ENCODE measurements around the gene ZSWIM8.

The ZSWIM8 gene

DNA sequence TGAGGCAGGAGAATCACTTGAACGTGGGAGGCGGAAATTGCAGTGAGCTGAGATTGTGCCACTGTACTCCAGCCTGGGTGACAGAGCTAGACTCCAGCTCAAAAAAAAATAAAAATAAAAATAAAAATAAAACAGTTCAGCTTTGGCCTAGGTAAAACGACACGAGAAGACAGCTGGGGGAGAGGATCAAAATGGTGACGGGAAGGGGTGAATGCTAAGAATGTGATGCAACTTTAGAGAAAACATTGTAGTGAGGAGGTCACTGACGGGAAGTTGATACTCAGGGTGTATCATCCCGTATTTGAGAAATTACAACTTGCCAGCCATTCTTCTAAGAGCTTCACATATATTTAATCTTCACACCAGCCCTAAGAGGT lies 24.9 kb downstream of the ZSWIM8 start:
- peak overlapping the region; percentile 94 for H3K4me3 Mint-ChIP-seq
- peaks cover 58% of the 10 kb centered on the region for H3K36me3 Mint-ChIP-seq (ENCODE audit: low read depth)
- no peaks in the 10 kb centered on the region for H3K9me3 Mint-ChIP-seq
- peaks cover 36% of the 10 kb centered on the region for H3K4me1 Mint-ChIP-seq (ENCODE audit: low read depth)
- peak overlapping the region; percentile 98 for H3K27ac Mint-ChIP-seq
- no peaks in the 10 kb centered on the region for H3K27me3 Mint-ChIP-seq (ENCODE audit: low read depth)

DNA sequence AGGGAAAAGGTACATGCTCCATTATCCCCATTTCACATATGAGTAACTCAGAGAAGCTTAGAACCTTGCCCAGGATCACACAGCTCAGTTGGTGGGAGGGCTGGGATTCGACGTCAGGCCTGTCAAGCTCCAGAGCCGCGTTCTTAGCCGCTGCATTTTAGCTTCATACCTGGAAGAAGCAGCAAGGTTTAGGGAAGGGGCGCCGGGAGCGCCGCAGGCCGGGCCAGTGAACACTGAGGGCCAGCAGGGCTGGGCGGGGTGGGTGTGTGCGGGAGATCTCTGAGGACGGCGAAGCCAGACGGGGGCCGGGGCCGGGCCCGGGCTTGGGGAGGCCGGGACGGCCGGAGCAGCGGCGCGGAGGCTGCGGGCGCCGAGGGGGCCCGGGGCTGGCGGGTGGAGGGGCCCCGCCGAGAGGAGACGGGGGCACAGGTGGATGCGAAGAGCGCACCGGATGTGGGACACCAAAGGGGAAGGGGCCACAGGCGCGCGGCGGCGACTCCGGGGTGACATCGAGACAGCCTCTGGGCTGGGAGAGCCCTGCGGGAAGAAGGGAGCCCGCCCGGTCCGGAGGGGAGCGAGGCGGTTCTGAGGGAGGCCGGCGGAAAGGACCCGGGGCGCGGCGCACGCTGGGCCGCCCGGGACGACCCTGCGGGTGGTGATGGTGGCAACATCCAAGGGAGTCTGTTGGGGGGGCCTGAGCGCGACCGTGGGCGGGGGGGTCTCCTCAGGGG lies 25.5 kb downstream of the ZSWIM8 start:
- peak overlapping the region; percentile 98 for H3K27ac Mint-ChIP-seq
- peaks cover 54% of the 10 kb centered on the region for H3K36me3 Mint-ChIP-seq (ENCODE audit: low read depth)
- no peaks in the 10 kb centered on the region for H3K27me3 Mint-ChIP-seq (ENCODE audit: low read depth)
- peak overlapping the region; percentile 94 for H3K4me3 Mint-ChIP-seq
- H3K9me3 Mint-ChIP-seq = no peaks in the 10 kb centered on the region
- peaks cover 33% of the 10 kb centered on the region for H3K4me1 Mint-ChIP-seq (ENCODE audit: low read depth)

DNA sequence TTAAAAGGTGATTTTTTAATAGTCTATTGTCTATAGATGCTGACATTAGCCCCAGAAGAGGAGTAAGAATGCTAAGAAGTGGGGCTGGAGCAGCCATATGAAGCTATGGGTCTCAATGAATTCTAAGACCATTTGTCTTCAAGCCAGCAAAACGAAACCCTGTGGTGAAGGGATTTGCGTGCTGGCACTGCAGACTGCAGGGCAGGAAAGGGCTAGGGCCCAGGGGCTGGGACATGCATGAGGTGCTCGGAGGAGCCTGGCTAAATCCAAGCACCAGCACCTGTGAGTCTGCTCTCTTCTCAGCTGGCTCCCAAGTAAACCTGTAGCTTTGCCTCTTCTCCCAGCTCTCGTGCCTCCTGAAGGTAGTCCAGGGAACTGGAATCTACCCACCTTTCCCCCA lies 27.3 kb downstream of the ZSWIM8 start:
- Mint-ChIP-seq H3K36me3 (ENCODE audit: low read depth) (peaks cover 45% of the 10 kb centered on the region), H3K4me1 (ENCODE audit: low read depth) (peaks cover 22% of the 10 kb centered on the region), H3K27ac (peak overlapping the region; percentile 62), H3K9me3 (no peaks in the 10 kb centered on the region), H3K4me3 (no peak overlapping the region), H3K27me3 (ENCODE audit: low read depth) (no peaks in the 10 kb centered on the region)

DNA sequence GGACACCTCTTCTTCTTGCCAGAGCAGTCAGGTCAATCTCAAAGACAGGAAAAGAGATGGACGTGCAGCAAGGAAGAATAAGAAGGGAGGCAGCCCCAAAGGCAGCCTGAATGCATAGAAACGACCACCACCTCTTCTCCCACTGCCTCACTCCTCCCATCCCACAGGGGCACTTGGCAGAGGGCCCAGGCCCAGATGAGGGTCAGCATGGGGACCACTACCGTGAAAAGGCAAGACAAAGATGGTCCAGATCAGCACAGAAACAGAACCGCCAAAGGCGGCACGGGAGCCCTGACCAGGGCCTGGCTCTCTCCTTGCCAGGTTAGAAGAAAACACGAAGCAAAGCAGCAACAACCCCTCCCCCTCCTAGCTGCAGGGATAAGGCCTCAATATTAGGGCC lies 27.9 kb downstream of the ZSWIM8 start:
- Mint-ChIP-seq H3K4me1 (ENCODE audit: low read depth) (peaks cover 20% of the 10 kb centered on the region), H3K27ac (no peak overlapping the region), H3K4me3 (no peak overlapping the region), H3K36me3 (ENCODE audit: low read depth) (peaks cover 42% of the 10 kb centered on the region), H3K27me3 (ENCODE audit: low read depth) (no peaks in the 10 kb centered on the region), H3K9me3 (no peaks in the 10 kb centered on the region)

DNA sequence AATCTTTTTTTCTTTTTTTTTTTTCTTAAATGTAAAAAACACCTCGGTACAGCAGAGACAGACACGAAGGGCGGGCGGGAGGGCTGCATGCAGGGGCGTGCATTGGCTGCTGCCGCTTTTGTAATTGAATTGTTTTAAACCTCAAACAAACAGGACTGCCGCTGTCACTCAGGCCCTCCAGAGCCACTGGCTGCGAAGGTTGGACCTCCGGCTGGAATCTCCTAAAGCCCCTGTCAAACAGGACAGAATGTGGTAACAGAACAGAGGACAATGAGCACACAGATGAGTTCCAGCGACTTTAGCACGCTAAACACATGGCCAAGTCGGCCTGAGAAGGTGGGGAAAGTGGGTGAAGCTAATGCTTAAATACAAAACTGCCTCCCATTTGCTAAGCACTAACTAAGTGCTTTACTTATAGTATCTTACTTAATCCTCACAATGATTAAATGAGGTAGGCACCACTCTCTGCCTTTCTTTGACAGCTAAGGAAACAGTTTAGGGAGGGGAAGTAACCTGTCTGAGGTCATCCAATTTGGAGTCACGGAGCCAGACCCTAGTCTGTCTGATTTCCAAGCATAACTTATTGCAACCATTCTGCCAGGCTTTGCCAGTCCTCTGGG lies 29.0 kb downstream of the ZSWIM8 start:
- Mint-ChIP-seq H3K27ac (no peak overlapping the region), H3K36me3 (ENCODE audit: low read depth) (peaks cover 34% of the 10 kb centered on the region), H3K9me3 (no peaks in the 10 kb centered on the region), H3K4me1 (ENCODE audit: low read depth) (peaks cover 11% of the 10 kb centered on the region), H3K27me3 (ENCODE audit: low read depth) (no peaks in the 10 kb centered on the region), H3K4me3 (no peak overlapping the region)

DNA sequence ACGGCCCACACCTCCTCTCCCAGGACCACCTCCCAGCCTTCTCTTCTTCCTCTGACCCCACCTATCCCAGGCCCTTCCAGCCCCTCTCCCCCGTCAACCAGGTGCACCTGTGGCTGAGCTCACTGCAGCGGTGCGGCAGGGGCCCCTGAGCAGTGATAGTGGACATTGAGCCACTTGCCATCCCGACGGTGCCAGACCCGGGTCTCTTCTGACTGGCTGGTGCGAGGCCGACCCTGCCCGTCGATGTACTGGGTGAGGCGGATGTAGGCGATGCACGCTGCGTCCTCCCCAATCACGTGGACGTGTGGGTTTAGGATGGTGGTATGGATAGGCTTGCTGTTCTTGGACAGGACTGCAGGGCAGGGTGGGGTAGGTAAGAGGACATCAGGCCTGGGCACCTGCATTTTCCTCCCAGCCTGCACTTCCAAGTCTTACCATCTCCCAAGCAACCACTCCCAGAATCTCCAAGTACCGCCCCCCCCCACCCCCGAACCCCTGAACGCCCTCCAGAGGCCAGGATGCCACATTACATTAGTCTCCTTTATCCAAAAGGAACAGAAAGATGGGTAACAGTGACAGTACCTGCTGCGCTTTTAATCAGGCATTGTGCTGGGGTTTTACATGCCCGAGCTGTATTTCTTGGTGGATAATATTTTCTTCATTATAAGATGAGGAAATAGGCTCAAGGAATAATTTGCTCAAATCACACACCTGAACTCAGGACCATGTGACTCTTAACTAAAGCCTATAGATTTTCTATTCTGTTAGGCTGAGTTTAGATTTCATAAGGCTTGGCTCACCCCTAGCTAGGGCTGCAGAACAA lies 29.7 kb downstream of the ZSWIM8 start:
- Mint-ChIP-seq H3K27me3 (ENCODE audit: low read depth) (no peaks in the 10 kb centered on the region), H3K36me3 (ENCODE audit: low read depth) (peaks cover 33% of the 10 kb centered on the region), H3K9me3 (no peaks in the 10 kb centered on the region), H3K4me1 (ENCODE audit: low read depth) (peaks cover 7% of the 10 kb centered on the region), H3K27ac (no peak overlapping the region), H3K4me3 (no peak overlapping the region)

DNA sequence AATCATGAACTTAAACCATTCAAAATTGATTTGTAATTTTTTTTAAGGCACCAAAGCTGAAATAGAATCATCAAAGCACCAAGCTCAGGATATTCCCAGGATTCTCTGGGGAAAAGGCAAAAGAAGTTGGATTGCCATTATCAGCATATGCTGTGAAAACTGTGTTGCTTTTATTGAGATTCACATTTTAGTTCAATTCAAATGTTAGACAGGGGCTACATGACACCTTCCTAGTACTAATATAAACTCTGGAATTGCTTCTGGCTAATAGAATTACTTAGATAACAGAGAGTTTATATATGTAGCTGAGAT lies 30.3 kb downstream of the ZSWIM8 start:
- Mint-ChIP-seq H3K36me3 (ENCODE audit: low read depth) (peaks cover 29% of the 10 kb centered on the region), H3K9me3 (no peaks in the 10 kb centered on the region), H3K27ac (no peak overlapping the region), H3K4me1 (ENCODE audit: low read depth) (peaks cover 3% of the 10 kb centered on the region), H3K27me3 (ENCODE audit: low read depth) (no peaks in the 10 kb centered on the region), H3K4me3 (no peak overlapping the region)

DNA sequence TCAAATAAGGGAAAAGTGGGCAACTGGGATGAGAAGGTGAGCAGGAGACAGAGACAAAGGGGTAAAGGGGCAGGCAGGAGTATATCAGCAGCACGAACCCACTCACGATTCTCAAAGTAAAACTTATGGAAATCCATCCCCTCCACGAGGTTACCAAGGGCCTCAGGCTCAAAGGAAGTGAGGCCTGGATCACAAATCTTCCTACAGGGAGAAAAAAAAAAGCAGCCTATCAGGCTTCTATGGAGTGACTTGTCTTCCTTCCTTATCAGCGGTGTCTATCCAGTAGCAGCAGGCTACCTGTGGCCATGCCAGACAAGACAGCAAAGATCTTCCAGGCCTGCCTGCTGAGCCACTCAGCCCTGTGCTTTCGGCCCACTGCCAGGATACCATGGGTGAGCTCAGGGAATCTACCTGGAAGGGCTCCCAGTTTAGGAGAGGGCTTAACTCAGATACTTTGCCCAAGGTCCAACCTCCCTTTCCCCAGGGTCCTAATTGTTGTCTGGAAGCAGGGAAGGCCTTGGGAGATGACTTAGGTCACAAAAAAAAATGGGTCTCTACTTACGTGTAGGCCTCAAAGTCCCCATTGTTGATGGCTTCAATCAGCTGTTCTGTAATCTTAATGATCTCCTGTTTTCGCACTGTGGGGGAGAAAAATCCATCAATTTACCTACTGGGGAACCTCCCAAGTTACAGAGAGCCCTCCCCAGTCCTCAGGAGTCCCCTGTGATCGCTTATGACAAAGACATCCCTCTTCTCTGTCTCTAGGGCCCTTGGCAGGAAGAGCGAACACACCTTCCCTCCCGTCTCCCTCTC lies 31.7 kb downstream of the ZSWIM8 start:
- H3K36me3 Mint-ChIP-seq (ENCODE audit: low read depth) = peaks cover 32% of the 10 kb centered on the region
- H3K27ac Mint-ChIP-seq = no peak overlapping the region
- no peak overlapping the region for H3K4me3 Mint-ChIP-seq
- no peaks in the 10 kb centered on the region for H3K27me3 Mint-ChIP-seq (ENCODE audit: low read depth)
- no peaks in the 10 kb centered on the region for H3K9me3 Mint-ChIP-seq
- H3K4me1 Mint-ChIP-seq (ENCODE audit: low read depth) = peaks cover 3% of the 10 kb centered on the region

DNA sequence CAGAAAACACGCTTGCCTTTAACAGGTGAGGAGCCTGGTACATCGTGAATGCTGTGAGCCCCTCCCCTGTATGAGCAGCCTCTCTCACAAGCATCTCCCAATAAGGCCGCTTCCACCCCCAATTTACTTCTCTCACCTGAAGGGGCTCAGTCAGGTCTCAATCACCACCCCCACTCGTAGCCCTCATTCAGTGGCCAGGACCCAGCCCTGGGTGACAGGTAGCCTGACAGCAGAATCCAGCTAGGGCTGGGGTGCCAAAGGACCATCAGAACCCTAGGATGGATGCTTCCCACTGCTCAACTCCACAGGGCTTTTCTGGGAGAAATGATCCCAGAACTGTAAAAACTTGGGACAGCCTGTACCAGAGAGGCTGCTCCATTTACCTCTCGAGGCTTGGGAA lies 32.4 kb downstream of the ZSWIM8 start:
- Mint-ChIP-seq H3K27me3 (ENCODE audit: low read depth) (no peaks in the 10 kb centered on the region), H3K9me3 (no peaks in the 10 kb centered on the region), H3K4me1 (ENCODE audit: low read depth) (peaks cover 3% of the 10 kb centered on the region), H3K27ac (no peak overlapping the region), H3K36me3 (ENCODE audit: low read depth) (peaks cover 35% of the 10 kb centered on the region), H3K4me3 (no peak overlapping the region)

DNA sequence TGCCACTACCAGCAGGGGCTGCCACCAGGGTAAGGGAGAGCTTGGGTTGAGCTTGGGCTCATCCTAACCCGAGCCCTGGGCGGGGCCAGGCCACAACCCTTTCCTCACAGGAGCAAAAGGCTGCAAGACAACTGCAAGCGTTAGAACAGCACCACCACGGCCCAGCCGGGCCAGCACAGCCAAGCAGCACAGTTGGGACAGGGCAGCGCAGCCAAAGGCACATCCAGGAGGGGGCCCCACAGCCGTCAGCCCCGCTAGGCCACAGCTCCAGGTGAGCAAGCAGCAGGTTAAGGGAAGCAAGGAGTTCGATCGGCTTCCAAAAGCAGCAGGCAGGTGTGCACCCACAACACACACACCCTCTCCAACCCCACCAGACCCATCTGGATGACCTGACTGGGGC lies 33.0 kb downstream of the ZSWIM8 start:
- Mint-ChIP-seq H3K4me3 (no peak overlapping the region), H3K9me3 (no peaks in the 10 kb centered on the region), H3K27ac (no peak overlapping the region), H3K27me3 (ENCODE audit: low read depth) (no peaks in the 10 kb centered on the region), H3K4me1 (ENCODE audit: low read depth) (peaks cover 3% of the 10 kb centered on the region), H3K36me3 (ENCODE audit: low read depth) (peaks cover 29% of the 10 kb centered on the region)

DNA sequence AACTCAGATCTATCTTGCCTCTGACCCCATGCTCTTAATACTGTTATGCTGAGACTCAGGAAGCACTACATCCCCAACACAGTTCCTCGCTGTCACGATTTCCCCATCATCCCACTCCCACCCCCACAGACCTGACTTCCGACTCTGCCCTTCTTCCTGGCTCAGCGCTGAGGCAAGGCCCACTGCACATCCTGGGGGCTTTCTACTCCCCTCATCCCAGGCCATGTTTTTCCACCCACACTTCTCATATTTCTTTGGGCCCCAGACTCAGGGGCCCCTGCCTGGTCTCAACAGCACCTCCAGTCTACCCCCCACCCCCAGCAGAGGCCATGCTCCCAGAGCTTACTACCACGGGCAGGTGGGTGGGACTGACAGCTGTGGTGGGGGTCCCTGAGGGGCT lies 33.7 kb downstream of the ZSWIM8 start:
- peaks cover 3% of the 10 kb centered on the region for H3K4me1 Mint-ChIP-seq (ENCODE audit: low read depth)
- no peaks in the 10 kb centered on the region for H3K27me3 Mint-ChIP-seq (ENCODE audit: low read depth)
- no peak overlapping the region for H3K4me3 Mint-ChIP-seq
- peaks cover 24% of the 10 kb centered on the region for H3K36me3 Mint-ChIP-seq (ENCODE audit: low read depth)
- no peak overlapping the region for H3K27ac Mint-ChIP-seq
- no peaks in the 10 kb centered on the region for H3K9me3 Mint-ChIP-seq

DNA sequence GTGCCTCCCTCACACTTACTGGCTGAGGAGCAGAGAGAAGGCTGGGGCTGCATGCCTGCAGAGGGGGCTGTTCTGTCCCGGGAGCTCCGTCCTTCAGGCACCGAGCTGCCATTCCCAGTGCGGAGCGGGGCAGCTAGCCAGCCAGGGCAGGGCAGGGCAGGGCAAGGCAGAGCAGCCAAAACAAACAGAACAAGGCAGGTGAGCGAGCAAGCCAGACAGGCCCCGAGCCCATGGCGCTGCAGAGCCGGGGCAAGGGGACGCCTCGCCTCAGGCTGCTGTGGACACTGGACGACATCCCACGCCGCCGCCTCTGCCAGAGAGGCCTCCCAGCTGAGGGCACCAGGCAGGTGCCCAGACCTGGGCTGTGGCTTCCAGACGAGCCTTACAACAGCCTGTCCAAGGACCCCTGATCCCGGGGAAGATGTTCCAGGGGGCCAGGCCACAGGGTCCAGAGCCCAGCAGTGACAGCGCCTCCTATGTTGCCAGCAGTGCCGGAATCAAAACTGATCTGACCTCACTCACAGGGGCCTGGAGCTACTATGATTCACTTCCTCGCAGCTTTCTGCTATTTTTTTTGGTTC lies 34.2 kb downstream of the ZSWIM8 start:
- Mint-ChIP-seq H3K4me1 (ENCODE audit: low read depth) (peaks cover 3% of the 10 kb centered on the region), H3K27ac (no peak overlapping the region), H3K9me3 (no peaks in the 10 kb centered on the region), H3K4me3 (no peak overlapping the region), H3K36me3 (ENCODE audit: low read depth) (peaks cover 24% of the 10 kb centered on the region), H3K27me3 (ENCODE audit: low read depth) (no peaks in the 10 kb centered on the region)

DNA sequence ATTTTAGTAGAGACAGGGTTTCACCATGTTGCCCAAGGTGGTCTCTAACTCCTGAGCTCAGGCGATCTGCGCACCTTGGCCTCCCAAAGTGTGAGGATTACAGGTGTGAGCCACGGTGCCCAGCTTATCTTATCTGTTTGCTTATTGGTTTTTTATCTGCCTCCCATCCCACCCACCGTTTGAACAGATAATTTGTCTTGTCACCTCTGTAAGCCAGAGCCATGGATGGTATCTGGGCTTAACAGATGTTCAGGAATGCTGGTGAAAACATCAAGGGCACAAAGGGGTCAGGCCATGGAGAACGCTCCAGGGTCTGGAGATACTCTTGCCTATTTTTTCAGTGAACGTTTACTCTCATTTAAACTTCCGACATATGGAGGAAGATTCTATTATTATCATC lies 38.0 kb downstream of the ZSWIM8 start:
- peaks cover 1% of the 10 kb centered on the region for H3K4me1 Mint-ChIP-seq (ENCODE audit: low read depth)
- no peaks in the 10 kb centered on the region for H3K9me3 Mint-ChIP-seq
- H3K4me3 Mint-ChIP-seq = no peak overlapping the region
- peaks cover 16% of the 10 kb centered on the region for H3K36me3 Mint-ChIP-seq (ENCODE audit: low read depth)
- H3K27me3 Mint-ChIP-seq (ENCODE audit: low read depth) = no peaks in the 10 kb centered on the region
- no peak overlapping the region for H3K27ac Mint-ChIP-seq

DNA sequence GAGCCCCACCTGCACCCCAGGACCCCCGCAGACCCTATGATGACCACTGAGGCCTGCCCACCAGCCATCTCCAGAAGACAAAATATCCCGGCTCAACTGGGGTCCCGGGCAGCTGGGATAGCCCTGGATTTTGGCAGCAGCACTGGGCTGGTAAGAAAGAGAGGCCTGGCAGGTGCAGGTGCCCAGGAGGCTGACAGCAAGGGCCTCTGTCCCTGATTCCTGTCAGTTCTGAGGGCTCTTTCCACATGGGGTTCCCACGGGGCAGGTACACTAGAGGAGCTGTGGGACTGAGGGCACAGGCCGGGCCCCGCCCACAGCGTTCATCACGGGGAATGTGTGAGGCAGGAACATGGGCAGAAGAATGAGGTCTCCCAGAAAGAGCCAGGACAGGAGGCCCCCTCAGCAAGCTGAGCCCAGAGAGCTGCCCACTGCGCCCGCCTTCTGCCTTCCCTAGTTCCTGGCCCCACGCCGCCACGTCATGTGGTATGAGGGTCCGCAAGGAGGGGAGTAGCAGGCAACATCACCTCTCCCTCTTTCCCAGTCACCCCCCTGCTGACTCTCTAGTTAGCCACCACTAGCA lies 38.8 kb downstream of the ZSWIM8 start:
- peaks cover 13% of the 10 kb centered on the region for H3K36me3 Mint-ChIP-seq (ENCODE audit: low read depth)
- H3K27ac Mint-ChIP-seq = no peak overlapping the region
- peaks cover 1% of the 10 kb centered on the region for H3K4me1 Mint-ChIP-seq (ENCODE audit: low read depth)
- no peak overlapping the region for H3K4me3 Mint-ChIP-seq
- no peaks in the 10 kb centered on the region for H3K27me3 Mint-ChIP-seq (ENCODE audit: low read depth)
- H3K9me3 Mint-ChIP-seq = no peaks in the 10 kb centered on the region

All from T-helper 1 cell treated with Interleukin-12 subunit alpha and Interleukin-12 subunit beta and Interleukin-4 antibody, amounts not matched to agents 30 μg/mL and 1 μg/mL, for 36 hours (primary cell).